RWPE1 (cell line): ENCODE measurements around the gene SLC9A9.

Experiments used
- CTCF ChIA-PET: fragments of 350-600 bp; sonication (Branson Sonifier 250); formaldehyde crosslinking; extraction: SDS; loops from one replicate; lab custom pipeline; 2021; lab: Yijun Ruan, JAX
- POLR2A ChIA-PET: fragments of 400-600 bp; formaldehyde crosslinking; extraction: SDS; loops from one replicate; lab custom pipeline; 2020; ENCODE audit warnings: antibody characterized with exemption; ENCODE audit not compliant: low non-redundant PET; lab: Yijun Ruan, JAX
- DNase-seq: peaks from one replicate; pipeline ENCODE4 v3.0.0; 2012; ENCODE audit warnings: low spot score
- H3K27ac ChIP-seq: fragments of 450-650 bp; 2 replicates; pipeline ENCODE4 v1.5.1; 2017
- CTCF ChIP-seq: fragments of 450-650 bp; conservative IDR thresholded peaks from 2 replicates; pipeline ENCODE4 v1.5.1; 2017; ENCODE audit warnings: low read depth, mild to moderate bottlenecking

SLC9A9 gene

GRCh38 chr3:143416229-143416628 lies 432.0 kb downstream of the SLC9A9 start:
- TF ChIP-seq CTCF: no peak
- ChIA-PET CTCF (no interaction called here), POLR2A (no interaction called here)
- no peak overlapping the region for H3K27ac ChIP-seq
- DNase-seq: no peak

- no peak for TF ChIP-seq CTCF
- ChIA-PET POLR2A (no interaction called here), CTCF (no interaction called here)
- no peak overlapping the region for H3K27ac ChIP-seq
- no peak for DNase-seq
These were observed 433.6 kb downstream of the SLC9A9 start for GRCh38 chr3:143414571-143415253.

- no peak overlapping the region for H3K27ac ChIP-seq
- POLR2A ChIA-PET: no interaction called here
- CTCF ChIA-PET: no interaction called here
- DNase-seq: no peak
- no peak for TF ChIP-seq CTCF
These were observed 434.9 kb downstream of the SLC9A9 start for GRCh38 chr3:143413372-143413771.

GRCh38 chr3:143412084-143412483 lies 436.2 kb downstream of the SLC9A9 start:
- POLR2A ChIA-PET: no interaction called here
- no peak for DNase-seq
- no peak overlapping the region for H3K27ac ChIP-seq
- CTCF ChIA-PET: interaction anchor here (0.6 kb wide), 1 partner anchor 356 kb away, joined by 6 read pairs; no protein-coding TSS in a partner anchor
- TF ChIP-seq CTCF: no peak

- no peak for DNase-seq
- CTCF ChIA-PET: no interaction called here
- no peak for TF ChIP-seq CTCF
- no peak overlapping the region for H3K27ac ChIP-seq
- POLR2A ChIA-PET: no interaction called here
These were observed 438.0 kb downstream of the SLC9A9 start for GRCh38 chr3:143410259-143410658.

- no peak for DNase-seq
- no peak overlapping the region for H3K27ac ChIP-seq
- ChIA-PET POLR2A (no interaction called here), CTCF (no interaction called here)
- TF ChIP-seq CTCF: no peak
These were observed 439.5 kb downstream of the SLC9A9 start for GRCh38 chr3:143408771-143409170.
